HCT116 (cell line): ENCODE measurements around the gene RAPGEF6.

Experiments
- ATF3 ChIP-seq: IDR thresholded peaks from 2 replicates; pipeline ENCODE4 v1.6.1; 2012
- CTCF ChIP-seq, 3 experiments: fragments of 200-600 bp in 1 of 3; sonication (generic) in 1 of 3; IDR thresholded peaks in 2 of 3; conservative IDR thresholded peaks in 1 of 3; 2 replicates each; pipeline ENCODE4 v1.5.1; 2012 to 2017; ENCODE audit warnings: low read depth in 2 of 3, low read length in 2 of 3, antibody characterized with exemption in 1 of 3, borderline replicate concordance in 1 of 3, control low read depth in 1 of 3, mild to moderate bottlenecking in 1 of 3, mixed read lengths in 1 of 3, mixed run types in 1 of 3, moderate library complexity in 1 of 3; ENCODE audit not compliant: insufficient read depth in 1 of 3
- JUND ChIP-seq: IDR thresholded peaks from 2 replicates; pipeline ENCODE4 v1.6.1; 2012
- MAX ChIP-seq: IDR thresholded peaks from 2 replicates; pipeline ENCODE4 v1.6.1; 2012
- POLR2A ChIP-seq: IDR thresholded peaks from 2 replicates; pipeline ENCODE4 v1.7.0; 2011; ENCODE audit warnings: borderline replicate concordance; ENCODE audit not compliant: insufficient read depth, insufficient read length; ENCODE audit errors: extremely low read depth
- POLR2AphosphoS5 ChIP-seq: IDR thresholded peaks from 2 replicates; pipeline ENCODE4 v1.6.1; 2011; ENCODE audit warnings: mild to moderate bottlenecking, low read depth, low read length, moderate library complexity
- RAD21 ChIP-seq: IDR thresholded peaks from 2 replicates; pipeline ENCODE4 v1.6.1; 2012; ENCODE audit warnings: low read depth, mild to moderate bottlenecking
- SIN3A ChIP-seq: IDR thresholded peaks from 2 replicates; pipeline ENCODE4 v1.6.1; 2012; ENCODE audit warnings: low read depth
- SP1 ChIP-seq: IDR thresholded peaks from 2 replicates; pipeline ENCODE4 v1.6.1; 2012; ENCODE audit warnings: low read depth
- YY1 ChIP-seq: IDR thresholded peaks from 2 replicates; pipeline ENCODE4 v1.6.1; 2011; ENCODE audit warnings: low read length, low read depth, moderate library complexity, mild to moderate bottlenecking; ENCODE audit not compliant: insufficient replicate concordance; ENCODE audit errors: extremely low read depth
- ZBTB33 ChIP-seq: IDR thresholded peaks from 2 replicates; pipeline ENCODE4 v1.6.1; 2011; ENCODE audit warnings: mild to moderate bottlenecking, low read length, moderate library complexity; ENCODE audit not compliant: insufficient replicate concordance; ENCODE audit errors: extremely low read depth
- ZFX ChIP-seq: fragments of 450-650 bp; IDR thresholded peaks from 2 replicates; pipeline ENCODE4 v1.6.1; 2017

GRCh38 chr5:131609774-131610173 lies 25.3 kb downstream of the RAPGEF6 start:
- TF ChIP-seq CTCF (IDR thresholded peaks at IDR 0.05 in 2 of 3, conservative IDR thresholded peaks at IDR 0.05 in 1 of 3; ENCODE audit: borderline replicate concordance in 1 of 3, insufficient read depth in 1 of 3, low read depth in 2 of 3, low read length in 2 of 3) (no peak), SIN3A (no peak), RAD21 (no peak), POLR2AphosphoS5 (no peak), ATF3 (no peak), ZBTB33 (no peak), MAX (no peak), POLR2A (no peak), JUND (no peak), ZFX (no peak), YY1 (no peak), SP1 (no peak)
